ENCODE measurements around the gene COQ7. TPM values are rescaled to one million over a fixed set of nuclear protein-coding genes. Genes with fewer than 3 reads are reported as not detected.

COQ7 gene
- total RNA-seq, 1 donor from 2014 or later, result 14.0 TPM

- H3K4me3 Mint-ChIP-seq (ENCODE audit: unreplicated experiment), result no peak overlapping the region
- H3K79me2 ChIP-seq (ENCODE audit: insufficient read depth, low read length), result no peaks in the 10 kb centered on the region
- H3K36me3 ChIP-seq (ENCODE audit: insufficient read depth, low read length), result peaks cover 11% of the 10 kb centered on the region
- H3K4me2 ChIP-seq (ENCODE audit: low read length), result no peak overlapping the region
- TF ChIP-seq, protein P1, sequence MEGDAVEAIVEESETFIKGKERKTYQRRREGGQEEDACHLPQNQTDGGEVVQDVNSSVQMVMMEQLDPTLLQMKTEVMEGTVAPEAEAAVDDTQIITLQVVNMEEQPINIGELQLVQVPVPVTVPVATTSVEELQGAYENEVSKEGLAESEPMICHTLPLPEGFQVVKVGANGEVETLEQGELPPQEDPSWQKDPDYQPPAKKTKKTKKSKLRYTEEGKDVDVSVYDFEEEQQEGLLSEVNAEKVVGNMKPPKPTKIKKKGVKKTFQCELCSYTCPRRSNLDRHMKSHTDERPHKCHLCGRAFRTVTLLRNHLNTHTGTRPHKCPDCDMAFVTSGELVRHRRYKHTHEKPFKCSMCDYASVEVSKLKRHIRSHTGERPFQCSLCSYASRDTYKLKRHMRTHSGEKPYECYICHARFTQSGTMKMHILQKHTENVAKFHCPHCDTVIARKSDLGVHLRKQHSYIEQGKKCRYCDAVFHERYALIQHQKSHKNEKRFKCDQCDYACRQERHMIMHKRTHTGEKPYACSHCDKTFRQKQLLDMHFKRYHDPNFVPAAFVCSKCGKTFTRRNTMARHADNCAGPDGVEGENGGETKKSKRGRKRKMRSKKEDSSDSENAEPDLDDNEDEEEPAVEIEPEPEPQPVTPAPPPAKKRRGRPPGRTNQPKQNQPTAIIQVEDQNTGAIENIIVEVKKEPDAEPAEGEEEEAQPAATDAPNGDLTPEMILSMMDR (IDR thresholded peaks at IDR 0.05; ENCODE audit: insufficient read depth, low read depth, low read length), result no peak
- TF ChIP-seq EZH2 (IDR thresholded peaks at IDR 0.05; ENCODE audit: insufficient read depth, low read length), result no peak
- H3K36me3 Mint-ChIP-seq (ENCODE audit: low read depth, unreplicated experiment), result peaks cover 14% of the 10 kb centered on the region
- no peaks in the 10 kb centered on the region for H3K9me3 ChIP-seq (ENCODE audit: insufficient read depth, low read depth, low read length)
- H3K27me3 Mint-ChIP-seq (ENCODE audit: low read depth, unreplicated experiment), result no peaks in the 10 kb centered on the region
- no peaks in the 10 kb centered on the region for H3K27me3 ChIP-seq (ENCODE audit: insufficient read depth, low read length)
- no peaks in the 10 kb centered on the region for H3K4me1 ChIP-seq (ENCODE audit: insufficient read depth, low read length)
- H3K9me3 Mint-ChIP-seq (ENCODE audit: unreplicated experiment), result no peaks in the 10 kb centered on the region
- H3K9ac ChIP-seq (ENCODE audit: low read length), result no peak overlapping the region
- no peak overlapping the region for H3K27ac Mint-ChIP-seq (ENCODE audit: unreplicated experiment)
- H2AFZ ChIP-seq (ENCODE audit: low read depth, low read length), result no peak overlapping the region
- H4K20me1 ChIP-seq (ENCODE audit: insufficient read depth, low read length), result no peaks in the 10 kb centered on the region
- no peak overlapping the region for H3K4me3 ChIP-seq (ENCODE audit: insufficient read depth, low read depth, low read length)
- no peak overlapping the region for H3K27ac ChIP-seq (ENCODE audit: low read depth, low read length)
- DNase-seq (ENCODE audit: low read depth) (no peak), FAIRE-seq (no peak)
- no peaks in the 10 kb centered on the region for H3K4me1 Mint-ChIP-seq (ENCODE audit: low read depth, unreplicated experiment)
These were observed 8.1 kb downstream of the COQ7 start for GRCh38 chr16:19075511-19075910.

DNA sequence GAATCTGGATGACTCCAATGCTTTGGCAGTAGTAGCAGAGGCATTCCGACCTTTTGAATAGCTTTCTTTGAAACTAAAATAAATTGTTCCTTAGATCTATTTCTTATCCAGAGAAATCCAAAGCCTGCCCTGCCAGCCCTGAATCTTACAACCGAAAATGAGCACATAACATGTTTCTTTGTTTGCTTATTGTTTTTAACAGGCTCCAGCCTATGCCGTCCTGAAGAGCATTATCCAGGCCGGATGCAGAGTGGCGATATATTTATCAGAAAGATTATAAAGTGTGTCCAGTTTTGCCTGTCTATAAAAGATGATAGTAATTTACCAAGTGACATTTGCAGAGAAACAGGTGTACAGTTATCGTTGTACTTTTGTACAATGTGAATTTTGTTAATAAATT is 10.5 kb downstream of the COQ7 start:
- Histone ChIP-seq H3K36me3 (ENCODE audit: insufficient read depth, low read length) (peaks cover 11% of the 10 kb centered on the region), H3K27ac (ENCODE audit: low read depth, low read length) (no peak overlapping the region), H3K4me1 (ENCODE audit: insufficient read depth, low read length) (no peaks in the 10 kb centered on the region), H3K9ac (ENCODE audit: low read length) (no peak overlapping the region), H3K79me2 (ENCODE audit: insufficient read depth, low read length) (no peaks in the 10 kb centered on the region), H3K4me2 (ENCODE audit: low read length) (no peak overlapping the region), H3K9me3 (ENCODE audit: insufficient read depth, low read depth, low read length) (no peaks in the 10 kb centered on the region), H4K20me1 (ENCODE audit: insufficient read depth, low read length) (no peaks in the 10 kb centered on the region), H3K27me3 (ENCODE audit: insufficient read depth, low read length) (no peaks in the 10 kb centered on the region), H3K4me3 (ENCODE audit: insufficient read depth, low read depth, low read length) (no peak overlapping the region), H2AFZ (ENCODE audit: low read depth, low read length) (no peak overlapping the region)
- no peaks in the 10 kb centered on the region for H3K27me3 Mint-ChIP-seq (ENCODE audit: low read depth, unreplicated experiment)
- DNase-seq (ENCODE audit: low read depth) (no peak), FAIRE-seq (no peak)
- H3K36me3 Mint-ChIP-seq (ENCODE audit: low read depth, unreplicated experiment), result peaks cover 16% of the 10 kb centered on the region
- no peak for TF ChIP-seq EZH2 (IDR thresholded peaks at IDR 0.05; ENCODE audit: insufficient read depth, low read length)
- TF ChIP-seq, protein P1 (IDR thresholded peaks at IDR 0.05; ENCODE audit: insufficient read depth, low read depth, low read length), result no peak
- H3K27ac Mint-ChIP-seq (ENCODE audit: unreplicated experiment), result no peak overlapping the region
- no peaks in the 10 kb centered on the region for H3K4me1 Mint-ChIP-seq (ENCODE audit: low read depth, unreplicated experiment)
- no peaks in the 10 kb centered on the region for H3K9me3 Mint-ChIP-seq (ENCODE audit: unreplicated experiment)
- H3K4me3 Mint-ChIP-seq (ENCODE audit: unreplicated experiment), result no peak overlapping the region

DNA sequence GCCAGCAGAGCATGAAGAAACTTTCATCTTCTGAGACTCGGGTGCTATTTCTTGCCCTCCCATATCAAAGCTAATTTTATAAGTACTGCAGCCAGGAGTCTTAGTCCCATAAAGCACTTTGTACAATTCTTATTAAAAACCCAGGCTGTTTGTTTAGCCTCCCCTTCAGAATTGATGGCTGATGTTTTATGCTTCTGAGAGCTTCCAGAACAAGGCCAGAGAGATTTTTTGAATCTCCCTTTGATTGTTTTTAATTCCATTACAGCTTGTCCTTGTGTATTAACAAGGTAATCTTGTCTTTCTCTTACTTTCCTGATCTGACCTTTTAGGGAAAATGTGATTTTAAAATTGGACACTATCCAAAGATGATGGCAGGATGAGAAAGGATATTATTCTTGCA is 16.3 kb downstream of the COQ7 start:
- no peak for FAIRE-seq
- no peak for TF ChIP-seq EZH2 (IDR thresholded peaks at IDR 0.05; ENCODE audit: insufficient read depth, low read length)
- TF ChIP-seq, protein P1 (IDR thresholded peaks at IDR 0.05; ENCODE audit: insufficient read depth, low read depth, low read length), result no peak
- Mint-ChIP-seq H3K27ac (ENCODE audit: unreplicated experiment) (no peak overlapping the region), H3K4me1 (ENCODE audit: low read depth, unreplicated experiment) (no peaks in the 10 kb centered on the region), H3K9me3 (ENCODE audit: unreplicated experiment) (no peaks in the 10 kb centered on the region), H3K27me3 (ENCODE audit: low read depth, unreplicated experiment) (peaks cover 3% of the 10 kb centered on the region), H3K36me3 (ENCODE audit: low read depth, unreplicated experiment) (peaks cover 11% of the 10 kb centered on the region), H3K4me3 (ENCODE audit: unreplicated experiment) (no peak overlapping the region)
- Histone ChIP-seq H3K4me3 (ENCODE audit: insufficient read depth, low read depth, low read length) (no peak overlapping the region), H2AFZ (ENCODE audit: low read depth, low read length) (no peak overlapping the region), H3K4me2 (ENCODE audit: low read length) (no peak overlapping the region), H3K4me1 (ENCODE audit: insufficient read depth, low read length) (no peaks in the 10 kb centered on the region), H4K20me1 (ENCODE audit: insufficient read depth, low read length) (no peaks in the 10 kb centered on the region), H3K27me3 (ENCODE audit: insufficient read depth, low read length) (no peaks in the 10 kb centered on the region), H3K9me3 (ENCODE audit: insufficient read depth, low read depth, low read length) (no peaks in the 10 kb centered on the region), H3K79me2 (ENCODE audit: insufficient read depth, low read length) (no peaks in the 10 kb centered on the region), H3K27ac (ENCODE audit: low read depth, low read length) (no peak overlapping the region), H3K36me3 (ENCODE audit: insufficient read depth, low read length) (peaks cover 3% of the 10 kb centered on the region), H3K9ac (ENCODE audit: low read length) (no peak overlapping the region)
- DNase-seq (ENCODE audit: low read depth), result no peak
